GM21447 (cell line): ENCODE measurements around the gene ARMC8.

Experiments used
- ATAC-seq: cut with Tn5 transposase; IDR thresholded peaks from one replicate; pipeline ENCODE4 v1.9.1; 2021; ENCODE audit not compliant: unreplicated experiment

The ARMC8 gene

DNA sequence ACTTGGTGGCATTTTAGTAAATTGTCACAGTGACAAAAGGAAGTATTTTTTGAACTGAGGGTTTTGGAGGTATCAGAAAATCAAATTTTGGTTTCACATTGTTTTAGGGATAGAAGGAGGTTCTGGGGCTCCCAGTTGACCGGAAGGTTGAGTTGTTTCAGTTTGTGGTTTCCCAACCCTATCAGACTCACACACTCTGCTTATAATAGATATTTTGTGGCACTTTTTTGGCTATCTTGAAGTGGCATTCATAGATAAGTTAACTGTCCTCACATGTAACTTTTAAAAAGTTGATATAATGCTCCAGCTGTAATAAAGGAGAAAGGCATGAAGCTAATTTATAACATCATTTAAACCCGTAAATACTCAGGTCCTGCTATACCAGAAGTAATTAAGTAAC, 12.8 kb downstream of the ARMC8 start:
- ATAC-seq, result peak; percentile 72

- no peak for ATAC-seq
Observed at GRCh38 chr3:138200424-138200823, 13.3 kb downstream of the ARMC8 start.

- ATAC-seq, result no peak
Observed at GRCh38 chr3:138202945-138203701, 16.0 kb downstream of the ARMC8 start.

DNA sequence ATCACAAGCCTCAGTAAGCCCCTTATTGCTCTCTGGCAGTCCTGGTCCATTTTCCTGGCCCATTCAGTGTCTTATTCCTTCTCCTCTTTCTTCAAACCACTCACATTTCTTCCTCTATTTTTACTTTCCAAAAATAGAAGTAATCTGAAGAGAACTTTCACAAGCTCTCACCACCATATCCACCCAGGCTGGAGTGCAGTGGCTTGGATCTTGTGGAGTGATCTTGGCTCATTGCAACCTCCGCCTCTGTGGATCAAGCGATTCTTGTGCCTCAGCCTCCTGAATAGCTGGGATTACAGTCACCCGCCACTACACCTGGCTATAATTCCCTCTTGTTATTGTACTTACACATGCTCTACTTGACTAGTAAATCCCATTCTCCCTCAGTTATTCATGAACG, 16.8 kb downstream of the ARMC8 start:
- no peak for ATAC-seq

DNA sequence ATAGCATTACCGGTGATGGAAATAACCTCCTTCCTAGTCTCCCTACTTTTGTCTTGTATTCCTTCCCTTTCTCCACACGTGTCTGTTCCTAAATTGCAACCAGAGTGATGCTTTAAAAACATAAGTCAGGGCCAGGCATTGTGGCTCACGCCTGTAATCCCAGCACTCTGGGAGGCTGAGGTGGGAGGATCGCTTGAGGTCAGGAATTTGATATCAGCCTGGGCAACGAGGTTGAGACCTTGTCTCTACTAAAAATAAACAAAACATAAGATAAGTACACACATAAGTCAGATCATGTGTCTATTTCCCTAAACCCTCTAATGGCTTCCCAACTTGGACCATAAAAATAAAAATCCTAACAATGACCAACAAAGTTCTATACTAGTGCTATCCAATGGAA, 18.4 kb downstream of the ARMC8 start:
- ATAC-seq, result no peak

DNA sequence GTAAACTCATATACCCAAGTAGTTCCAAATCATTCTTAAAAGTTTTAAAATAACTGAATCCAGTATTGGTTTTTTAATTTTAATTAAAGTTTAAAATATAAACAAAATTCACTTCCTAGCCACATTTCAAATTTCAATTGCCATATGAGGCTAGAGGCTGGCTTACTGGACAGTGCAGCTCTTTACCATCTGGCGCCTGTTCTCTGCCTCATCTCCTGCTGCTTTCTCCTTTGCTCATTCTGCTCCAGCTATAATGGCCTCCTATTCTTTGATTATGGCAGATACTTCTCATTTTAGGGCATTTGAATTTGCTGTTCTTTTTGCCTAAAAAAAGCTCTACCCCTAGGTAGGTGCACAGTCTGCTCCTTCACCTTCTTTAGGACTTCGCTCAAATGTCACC, 19.1 kb downstream of the ARMC8 start:
- no peak for ATAC-seq

- ATAC-seq, result no peak
Observed at GRCh38 chr3:138210528-138210927, 23.4 kb downstream of the ARMC8 start.

GRCh38 chr3:138213398-138214085, 26.4 kb downstream of the ARMC8 start:
- ATAC-seq, result no peak

DNA sequence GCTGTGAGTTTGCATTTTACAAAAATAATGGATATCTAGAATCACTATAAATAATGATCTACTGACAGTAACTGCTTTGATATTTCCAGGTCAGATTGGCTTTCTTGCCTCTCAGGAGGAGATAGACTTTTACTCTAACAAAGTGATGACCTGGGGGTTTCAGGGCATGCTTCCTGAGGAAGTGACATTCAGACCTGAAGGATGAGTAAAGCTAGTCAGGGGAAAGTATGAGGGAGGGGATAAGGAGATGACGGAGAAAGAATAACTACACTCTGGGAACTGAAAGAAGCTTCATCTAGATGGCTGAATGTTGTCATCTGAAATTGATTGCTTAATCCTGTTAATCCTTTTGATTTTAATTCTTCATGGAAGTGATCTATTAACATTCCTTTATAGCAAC, 32.2 kb downstream of the ARMC8 start:
- no peak for ATAC-seq

GRCh38 chr3:138220242-138220641, 33.1 kb downstream of the ARMC8 start:
- no peak for ATAC-seq

- ATAC-seq, result no peak
Observed at GRCh38 chr3:138220788-138221187, 33.7 kb downstream of the ARMC8 start.

DNA sequence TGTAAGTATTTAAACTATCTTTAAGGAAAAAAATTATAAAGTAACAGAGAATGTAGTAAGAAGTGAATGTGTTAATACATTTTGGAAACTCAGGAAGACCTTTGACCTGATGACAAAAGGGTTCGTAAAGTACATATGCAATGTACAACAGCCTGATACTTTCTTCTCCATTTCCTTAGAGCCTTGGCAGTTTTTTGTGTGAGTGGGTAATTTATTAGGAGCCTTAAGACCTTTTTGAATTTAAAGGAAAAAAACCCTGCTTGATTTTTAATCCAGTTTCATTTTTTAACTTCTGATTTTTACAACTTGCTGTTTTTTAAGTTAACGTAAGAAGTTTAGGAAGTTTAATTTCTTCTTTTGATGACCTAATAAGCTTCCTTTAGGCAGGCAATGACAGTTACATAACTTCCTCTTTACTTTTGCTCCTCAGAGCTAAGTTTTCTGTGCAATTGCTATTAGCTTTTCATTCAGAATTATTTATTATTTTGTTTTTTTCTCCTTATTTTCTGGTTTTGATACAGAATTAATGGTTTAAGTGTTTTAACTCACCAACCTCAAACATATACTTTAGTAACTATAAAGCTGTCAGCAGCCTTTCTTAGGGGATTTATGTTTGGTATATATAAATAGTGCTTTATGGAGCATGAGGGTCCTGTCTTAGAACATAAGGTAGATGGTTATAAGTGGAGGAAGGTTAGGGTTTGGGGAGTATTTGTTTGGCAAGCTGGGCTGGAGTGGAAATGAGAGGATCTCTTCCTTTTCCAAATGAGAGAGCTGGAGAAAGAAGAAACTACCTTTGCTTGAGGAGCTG, 35.2 kb downstream of the ARMC8 start:
- no peak for ATAC-seq

- no peak for ATAC-seq
Observed at GRCh38 chr3:138222942-138223287, 35.8 kb downstream of the ARMC8 start.

- no peak for ATAC-seq
Observed at GRCh38 chr3:138227650-138228049, 40.5 kb downstream of the ARMC8 start.

DNA sequence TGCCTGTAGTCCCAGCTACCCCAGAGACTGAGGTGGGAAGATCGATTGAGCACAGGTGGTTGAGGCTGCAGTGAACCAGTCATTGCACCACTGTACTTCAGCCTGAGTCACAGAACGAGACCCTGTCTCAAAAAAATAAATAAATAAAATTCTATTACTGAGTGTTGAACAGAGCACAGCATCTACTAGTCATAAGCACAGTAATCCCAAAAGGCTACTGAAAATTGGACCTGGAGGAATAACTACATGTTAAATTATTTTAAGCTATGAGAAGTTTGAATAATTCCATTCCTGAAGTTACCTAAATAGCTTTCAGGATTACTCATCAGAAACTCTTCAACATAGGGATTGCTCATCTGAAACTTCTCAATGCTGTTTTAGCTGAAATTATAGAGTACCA, 43.4 kb downstream of the ARMC8 start:
- ATAC-seq, result no peak

DNA sequence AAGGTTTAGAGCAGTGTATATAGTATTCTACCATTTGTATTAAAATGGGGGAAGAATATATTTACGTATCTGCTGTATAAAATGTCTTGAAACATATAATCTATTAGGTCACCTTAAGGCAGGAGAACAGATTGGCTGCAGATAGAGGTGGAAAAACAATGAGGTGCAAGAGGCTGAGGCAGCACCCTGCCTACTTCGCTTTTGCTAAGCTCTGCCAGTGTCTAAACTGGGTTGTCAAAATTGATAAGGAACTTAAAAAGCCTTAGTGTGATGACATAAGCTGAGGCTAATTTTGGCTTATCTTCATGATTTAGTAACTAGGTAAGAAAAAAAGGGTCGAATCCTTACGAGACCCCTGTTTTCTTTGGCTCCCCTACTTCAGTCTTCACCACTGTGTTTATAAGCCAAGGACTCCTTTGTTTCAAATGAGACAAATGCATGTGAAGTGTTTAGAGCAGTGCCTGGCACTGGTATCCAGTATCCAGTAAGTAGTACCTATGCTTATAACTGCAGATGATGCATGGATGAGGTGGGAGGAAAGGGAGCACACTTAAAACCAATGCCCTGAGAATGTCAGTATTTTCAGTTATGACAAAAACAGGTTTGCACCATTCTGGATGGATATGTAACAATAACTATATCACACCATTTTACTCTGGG, 45.7 kb downstream of the ARMC8 start:
- ATAC-seq, result no peak

GRCh38 chr3:138234401-138235179, 47.5 kb downstream of the ARMC8 start:
- ATAC-seq, result no peak

DNA sequence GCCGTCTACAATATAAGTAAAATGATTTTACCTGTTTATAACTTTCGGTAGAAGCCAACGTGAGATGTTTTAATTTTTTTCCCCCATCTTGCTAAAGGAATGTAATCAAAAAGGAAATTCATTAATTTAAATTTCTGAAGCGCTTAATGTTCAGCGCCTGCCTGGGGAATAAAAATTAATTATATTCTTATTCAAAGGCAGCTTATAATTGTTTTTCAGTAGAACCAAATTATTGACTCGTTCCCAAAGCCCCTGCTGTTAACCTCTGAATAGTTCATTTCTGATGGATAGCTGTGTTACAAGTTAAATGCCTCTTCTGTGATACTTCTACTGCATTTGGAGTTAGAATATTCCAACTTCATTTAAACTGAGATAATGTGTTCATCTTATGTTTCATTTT, 51.6 kb downstream of the ARMC8 start:
- no peak for ATAC-seq

DNA sequence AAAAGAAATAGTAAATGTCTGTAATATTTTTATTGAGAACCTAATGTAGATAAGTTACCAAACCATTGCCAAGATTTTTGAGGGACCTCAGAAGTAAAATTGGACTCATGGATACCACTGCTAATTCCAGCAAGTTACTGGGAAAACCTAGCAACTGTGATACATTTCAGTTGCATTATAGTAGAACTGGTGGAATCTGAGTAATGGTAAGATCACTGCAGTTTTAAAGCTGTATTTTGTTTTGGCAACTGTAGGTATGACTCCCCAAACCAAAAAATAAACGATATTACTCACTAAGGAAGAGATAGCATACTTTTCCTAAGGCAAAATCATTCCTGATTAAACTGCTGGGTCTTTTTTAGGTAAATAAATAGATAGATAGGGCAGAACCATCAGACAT, 54.0 kb downstream of the ARMC8 start:
- ATAC-seq, result no peak

DNA sequence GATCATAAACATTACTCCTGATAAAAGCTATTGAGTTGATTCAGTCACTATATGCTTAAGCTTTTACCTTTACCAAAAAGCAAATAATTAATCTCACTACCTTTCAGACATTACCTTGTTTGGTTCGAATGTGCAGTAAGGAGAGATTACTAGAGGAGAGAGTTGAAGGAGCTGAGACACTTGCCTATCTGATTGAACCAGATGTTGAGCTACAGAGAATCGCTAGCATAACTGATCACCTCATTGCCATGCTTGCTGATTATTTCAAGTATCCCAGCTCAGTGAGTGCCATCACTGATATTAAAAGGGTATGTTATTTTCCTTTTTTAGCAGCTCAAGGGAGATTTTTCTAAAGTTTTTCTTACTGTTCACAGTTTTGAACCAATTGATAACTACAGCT, 54.6 kb downstream of the ARMC8 start:
- no peak for ATAC-seq

DNA sequence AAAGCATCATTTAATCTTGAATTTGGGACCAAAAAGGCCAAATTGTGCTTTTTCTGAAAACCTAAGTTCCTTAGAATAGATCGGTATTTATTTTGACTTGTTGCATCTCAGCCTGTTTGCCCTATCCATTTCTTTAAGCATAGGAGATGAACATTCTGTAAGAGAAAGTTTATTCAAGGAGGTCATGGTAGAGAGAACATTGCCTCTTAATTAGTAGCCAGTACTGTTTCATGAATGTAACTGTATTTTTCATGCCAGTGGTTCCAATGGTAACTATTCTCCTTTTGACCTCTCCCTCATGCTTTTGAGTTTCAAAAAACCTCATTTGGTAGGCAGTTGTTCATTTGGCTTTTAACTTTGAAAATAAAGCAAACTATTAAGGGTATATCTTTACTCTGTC, 55.4 kb downstream of the ARMC8 start:
- ATAC-seq, result no peak
